Embryonic facial prominence (tissue), 1 donor: ENCODE data around the gene OTOG.

Experiments
- DNase-seq: peaks from one replicate; pipeline ENCODE4 v3.0.0-alpha.2; 2016; ENCODE audit errors: extremely low spot score

OTOG gene

DNA sequence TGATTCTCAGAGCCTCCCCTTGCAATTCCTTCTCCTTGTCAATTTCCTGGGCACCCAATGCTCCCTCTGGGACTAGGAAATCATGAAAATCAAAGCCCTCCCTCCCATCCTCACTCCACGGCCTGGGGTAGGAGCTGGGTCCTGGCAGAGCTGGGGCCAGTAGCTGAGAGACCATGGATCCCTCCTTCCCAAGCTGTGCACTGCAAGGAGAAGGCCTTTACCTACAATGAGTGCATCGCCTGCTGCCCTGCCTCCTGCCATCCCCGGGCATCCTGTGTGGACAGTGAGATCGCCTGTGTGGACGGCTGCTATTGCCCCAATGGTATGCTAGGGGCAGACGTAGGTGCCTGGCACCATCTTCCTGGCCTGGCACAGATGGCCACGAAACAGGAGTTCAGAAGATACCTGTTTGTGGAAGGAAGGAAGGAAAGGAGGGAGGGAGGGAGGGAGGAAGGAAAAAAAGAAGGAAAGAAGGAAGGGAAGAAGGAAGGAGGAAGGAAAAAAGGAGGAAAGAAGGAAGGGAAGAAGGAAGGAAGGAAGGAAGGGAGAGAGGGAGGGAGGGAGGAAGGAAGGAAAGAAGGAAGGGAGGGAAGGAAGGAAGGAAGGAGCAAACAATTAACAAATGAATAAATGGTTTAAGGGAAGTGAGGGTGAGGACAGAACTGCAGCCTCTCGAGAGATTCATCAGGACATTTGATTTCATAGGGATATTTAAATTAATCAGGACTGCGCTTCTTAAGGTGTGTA lies 12.5 kb downstream of the OTOG start:
- no peak for DNase-seq

DNA sequence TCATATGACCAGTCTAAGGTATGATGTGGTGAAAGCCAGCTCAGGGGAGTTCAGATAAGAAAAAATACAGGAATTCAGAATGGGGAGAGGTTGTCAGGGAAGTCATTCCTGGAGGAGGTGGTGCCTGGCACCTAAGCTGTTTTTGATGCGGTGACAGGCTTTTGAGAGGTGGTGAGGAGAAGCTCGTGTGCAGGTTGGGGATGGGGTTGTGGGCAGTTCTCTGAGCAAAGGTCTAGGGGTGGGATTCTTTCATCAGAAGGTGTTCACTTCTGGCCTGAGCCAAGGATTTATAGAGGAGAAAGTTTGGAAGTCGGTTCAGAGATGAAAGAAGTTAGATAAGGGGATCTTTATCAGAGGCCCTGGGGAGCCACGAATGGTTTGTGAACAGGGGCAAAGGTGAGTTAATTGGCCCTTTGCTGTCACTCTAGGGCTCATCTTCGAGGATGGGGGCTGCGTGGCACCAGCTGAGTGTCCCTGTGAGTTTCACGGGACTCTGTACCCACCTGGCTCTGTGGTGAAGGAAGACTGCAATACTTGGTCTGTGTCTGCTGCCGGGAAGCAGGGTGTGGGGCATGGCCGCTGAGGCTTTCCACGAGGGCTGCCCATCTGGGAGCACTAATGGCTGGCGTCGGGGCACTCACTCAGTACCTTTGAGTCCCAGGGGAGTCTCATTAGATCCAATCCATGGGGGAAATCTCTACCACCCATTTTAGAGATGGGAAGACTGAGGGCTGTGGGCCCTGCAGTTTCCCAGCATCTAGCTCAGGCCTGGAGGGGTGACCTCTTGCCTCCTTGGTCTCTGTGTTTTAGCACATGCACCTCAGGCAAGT lies 13.4 kb downstream of the OTOG start:
- no peak for DNase-seq

DNA sequence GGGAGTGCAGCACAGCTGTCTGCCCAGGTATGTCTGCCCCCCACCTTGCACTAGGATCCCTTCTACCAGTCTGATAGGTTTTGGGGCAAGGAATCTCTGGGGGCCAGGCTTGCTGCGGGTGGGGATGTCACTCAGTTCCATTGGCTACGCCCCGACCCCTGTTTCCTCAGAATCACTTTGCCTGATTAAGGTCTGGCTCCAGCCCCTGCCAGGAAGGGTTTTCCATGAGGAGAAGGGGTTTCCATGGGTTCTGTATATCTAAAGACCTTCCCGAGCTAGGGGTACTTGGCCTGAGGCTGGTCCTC lies 14.0 kb downstream of the OTOG start:
- DNase-seq = no peak

DNA sequence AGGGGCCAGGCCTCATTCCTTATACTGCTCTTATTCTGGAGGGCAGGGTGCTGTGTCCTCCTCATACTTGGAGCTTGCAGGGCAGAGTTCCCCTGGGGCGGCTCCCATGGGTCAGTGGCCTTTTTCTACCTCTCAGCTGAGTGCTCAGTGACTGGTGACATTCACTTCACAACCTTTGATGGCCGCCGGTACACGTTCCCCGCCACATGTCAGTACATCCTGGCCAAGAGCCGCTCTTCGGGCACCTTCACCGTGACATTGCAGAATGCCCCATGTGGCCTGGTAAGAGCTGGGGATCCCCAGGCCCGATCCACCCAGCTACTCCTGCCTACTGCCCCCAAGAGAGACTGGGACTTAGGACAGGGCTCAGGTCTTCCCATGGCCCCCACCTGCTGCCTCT lies 14.5 kb downstream of the OTOG start:
- no peak for DNase-seq

DNA sequence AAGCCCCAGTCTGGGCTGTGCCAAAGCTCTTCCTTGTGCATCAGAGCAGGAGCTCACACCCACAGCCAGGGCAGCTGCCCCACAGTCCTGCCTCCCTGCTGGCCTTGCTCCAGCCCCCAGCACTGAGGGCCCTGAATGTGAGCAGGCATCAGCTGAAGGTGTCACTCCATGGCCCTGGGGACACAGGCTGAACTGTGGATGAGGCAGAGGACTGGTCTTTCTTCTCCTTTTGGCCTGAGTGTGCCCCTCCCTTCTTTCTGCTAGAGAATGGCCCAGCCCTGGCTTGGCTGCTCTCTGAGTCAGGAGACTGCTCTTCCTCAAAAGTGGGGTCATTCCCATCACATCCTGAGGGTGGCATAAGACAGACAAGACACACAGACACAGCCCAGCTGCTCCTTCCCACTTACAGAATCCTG lies 16.2 kb downstream of the OTOG start:
- DNase-seq = no peak

DNA sequence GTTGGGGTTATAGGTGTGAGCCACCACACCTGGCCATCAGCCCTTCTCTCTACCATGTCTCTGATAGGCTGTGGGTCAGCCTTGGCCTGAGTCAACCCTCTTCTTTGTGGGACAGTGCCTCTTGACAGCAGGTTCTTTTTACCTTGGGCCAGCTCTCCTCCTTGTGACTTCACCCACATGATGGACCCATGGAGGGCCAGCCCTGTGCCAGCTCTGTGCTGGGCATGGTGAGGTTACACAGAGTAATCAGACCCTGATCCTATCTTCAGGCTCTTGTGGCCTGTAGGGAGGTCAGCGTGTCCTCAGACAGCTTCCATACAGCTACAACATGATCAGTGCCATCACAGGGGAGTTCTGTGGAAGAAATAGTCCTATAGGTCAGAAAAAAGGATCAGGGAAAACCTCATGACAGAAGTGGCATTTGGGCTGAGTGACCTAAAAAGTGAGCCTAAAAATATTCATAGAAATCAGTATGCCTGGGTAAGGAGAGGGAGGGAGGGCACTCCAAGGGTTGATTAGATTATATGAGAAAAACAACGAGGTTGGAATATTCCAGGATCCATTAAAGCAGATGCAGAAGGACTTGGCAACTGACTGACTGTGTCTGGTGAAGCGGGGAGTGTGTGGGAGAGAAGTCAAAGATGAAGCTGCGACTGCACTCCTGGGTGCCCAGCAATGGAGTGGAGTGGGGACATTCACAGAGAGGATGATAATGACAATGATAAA lies 17.1 kb downstream of the OTOG start:
- no peak for DNase-seq

DNA sequence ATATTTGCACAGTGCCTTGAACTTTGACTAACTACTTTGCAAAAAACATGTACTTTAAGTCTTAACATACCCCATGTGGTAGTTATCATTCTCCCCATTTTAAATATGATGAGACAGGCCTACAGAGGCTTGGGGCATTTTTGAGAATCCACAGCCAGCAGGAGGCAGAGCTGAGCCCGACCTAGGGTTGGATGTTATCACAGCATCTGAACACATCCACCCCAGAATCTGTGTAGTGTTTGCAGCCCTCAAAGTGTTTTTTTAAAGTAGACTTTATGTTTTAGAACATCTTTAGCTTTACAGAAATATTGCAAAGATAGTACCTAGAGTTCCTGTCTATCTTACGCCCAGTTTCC lies 17.6 kb downstream of the OTOG start:
- DNase-seq = no peak

DNA sequence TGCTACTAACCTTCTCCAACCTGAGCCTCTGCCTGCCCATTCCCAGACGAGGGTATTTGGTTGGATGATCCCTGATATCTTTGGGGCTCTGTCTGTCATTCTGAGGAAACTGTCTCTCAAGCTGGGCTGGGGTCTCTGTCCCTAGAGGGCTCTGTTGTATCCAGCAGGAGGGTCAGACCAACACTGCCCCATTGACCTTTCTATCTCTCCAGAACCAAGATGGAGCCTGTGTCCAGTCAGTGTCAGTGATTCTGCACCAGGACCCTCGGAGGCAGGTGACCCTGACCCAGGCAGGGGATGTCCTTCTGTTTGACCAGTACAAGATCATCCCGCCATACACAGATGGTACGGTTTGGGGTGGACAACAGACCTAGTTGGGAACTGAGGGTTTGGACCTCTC lies 21.9 kb downstream of the OTOG start:
- DNase-seq = no peak

DNA sequence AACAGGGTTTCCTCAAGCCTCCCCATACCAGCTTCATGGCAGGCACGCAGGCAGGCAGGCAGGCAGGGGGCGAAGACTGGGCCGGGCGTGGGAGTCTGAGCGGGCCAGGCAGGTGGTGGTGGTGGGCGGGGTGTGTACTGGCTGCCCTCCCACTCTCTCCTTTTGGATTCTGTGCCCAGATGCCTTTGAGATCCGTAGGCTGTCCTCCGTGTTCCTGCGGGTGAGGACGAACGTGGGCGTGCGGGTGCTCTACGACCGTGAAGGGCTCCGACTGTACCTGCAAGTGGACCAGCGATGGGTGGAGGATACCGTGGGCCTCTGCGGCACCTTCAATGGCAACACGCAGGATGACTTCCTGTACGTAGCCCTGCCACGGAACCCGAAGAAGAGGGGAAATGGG lies 23.0 kb downstream of the OTOG start:
- DNase-seq = no peak

DNA sequence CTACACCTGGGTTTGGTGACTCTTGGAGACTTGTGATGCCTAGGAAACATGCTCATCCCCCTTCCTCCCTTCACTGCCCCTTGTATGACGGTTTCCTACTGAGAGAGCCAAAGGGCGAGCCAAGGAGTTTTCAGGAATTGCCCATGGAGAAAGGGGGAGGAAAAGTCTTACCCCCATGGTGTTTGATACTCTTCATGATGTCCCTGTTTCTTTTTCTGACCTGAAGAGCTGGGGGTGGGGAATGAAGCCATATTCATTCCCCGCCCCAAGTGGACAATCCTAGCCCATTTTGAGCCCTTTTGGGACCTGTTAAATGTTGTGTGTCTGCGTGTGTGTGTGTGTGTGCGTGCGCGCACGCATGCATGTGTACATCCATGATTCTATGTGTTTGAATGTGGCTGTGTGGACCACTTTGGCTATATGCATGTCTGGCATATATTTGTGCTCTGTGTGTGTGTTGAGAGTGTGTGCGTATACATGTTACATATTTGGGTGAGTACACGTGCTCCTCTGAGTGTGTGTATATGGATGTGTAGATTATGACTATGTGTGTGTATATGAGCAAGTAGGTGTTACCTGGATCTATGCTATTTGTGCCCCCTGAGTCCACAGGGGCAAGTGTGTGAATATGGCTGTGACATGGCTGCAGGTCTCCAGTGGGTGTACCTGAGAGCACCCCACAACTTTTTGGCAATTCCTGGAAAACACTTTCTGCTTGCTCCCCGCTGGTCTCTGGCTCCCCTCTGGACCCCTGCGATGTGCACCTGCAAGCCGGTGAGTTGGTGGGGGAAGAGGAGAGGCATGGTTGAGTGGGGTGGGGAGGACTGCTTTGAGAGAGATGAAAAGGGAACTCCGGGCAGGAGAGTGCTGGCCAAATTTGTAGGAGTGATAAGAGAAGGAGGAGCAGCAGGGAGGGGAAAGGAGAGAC lies 24.6 kb downstream of the OTOG start:
- DNase-seq = no peak

DNA sequence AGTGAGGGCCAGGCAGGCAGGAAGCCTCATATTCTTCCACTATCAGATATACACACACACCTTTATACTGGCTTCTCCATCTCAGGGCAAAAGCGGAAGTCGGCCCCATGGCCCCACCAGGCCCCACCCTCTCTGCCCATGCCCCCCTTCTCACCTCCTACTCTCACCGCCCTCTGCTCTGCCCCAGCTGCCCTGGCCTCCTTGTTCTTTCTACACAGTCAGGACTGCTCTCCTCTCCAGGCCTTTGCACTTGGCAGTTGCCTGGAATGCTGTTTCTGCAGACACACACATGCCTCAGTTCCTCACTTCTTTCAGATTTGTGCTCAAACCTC lies 25.3 kb downstream of the OTOG start:
- DNase-seq = no peak

DNA sequence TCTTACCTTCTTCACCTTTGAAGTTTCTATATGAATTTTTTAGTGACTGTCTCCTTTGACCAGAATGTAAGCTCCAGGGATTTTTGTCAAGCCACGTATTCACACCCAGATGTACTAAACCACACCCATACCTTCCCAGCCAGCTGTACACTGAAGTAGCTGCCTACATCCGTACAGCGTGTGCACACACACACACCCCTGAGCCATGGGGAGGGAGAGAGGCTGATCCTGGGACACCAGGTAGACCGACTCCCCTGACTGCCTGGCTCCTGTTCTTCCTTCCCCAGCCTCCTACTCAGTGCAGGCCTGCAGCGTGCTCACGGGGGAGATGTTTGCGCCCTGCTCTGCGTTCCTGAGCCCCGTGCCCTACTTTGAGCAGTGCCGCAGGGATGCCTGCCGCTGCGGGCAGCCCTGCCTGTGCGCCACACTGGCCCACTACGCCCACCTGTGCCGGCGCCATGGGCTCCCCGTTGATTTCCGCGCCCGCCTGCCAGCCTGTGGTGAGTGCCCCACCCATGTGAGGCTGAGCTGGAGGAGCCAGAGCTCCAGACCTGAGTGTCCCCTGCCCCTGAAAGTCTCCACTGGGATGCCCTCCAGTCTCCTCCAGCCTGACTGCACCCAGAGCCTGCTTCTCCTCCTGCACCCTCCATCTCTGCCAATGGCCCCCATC lies 25.9 kb downstream of the OTOG start:
- no peak for DNase-seq

DNA sequence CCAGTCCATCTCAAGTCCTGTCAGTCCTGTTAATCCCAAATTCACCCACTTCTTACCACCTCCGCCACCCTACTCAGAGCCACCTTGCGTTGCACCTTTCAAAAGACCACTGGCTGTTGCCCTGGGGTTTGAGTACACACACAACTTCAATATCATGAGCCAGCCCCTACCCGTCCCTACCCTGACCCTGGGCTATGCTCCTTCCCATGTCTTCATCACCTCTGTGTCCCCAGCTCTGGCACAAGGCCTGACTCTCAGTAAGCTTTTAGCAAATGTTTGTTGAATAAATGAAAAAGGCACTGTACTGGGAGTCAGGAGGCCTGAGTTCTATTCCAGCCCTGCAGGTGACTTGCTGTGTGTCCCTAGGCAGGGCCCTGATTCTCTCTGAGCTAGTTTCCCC lies 26.5 kb downstream of the OTOG start:
- DNase-seq = no peak

DNA sequence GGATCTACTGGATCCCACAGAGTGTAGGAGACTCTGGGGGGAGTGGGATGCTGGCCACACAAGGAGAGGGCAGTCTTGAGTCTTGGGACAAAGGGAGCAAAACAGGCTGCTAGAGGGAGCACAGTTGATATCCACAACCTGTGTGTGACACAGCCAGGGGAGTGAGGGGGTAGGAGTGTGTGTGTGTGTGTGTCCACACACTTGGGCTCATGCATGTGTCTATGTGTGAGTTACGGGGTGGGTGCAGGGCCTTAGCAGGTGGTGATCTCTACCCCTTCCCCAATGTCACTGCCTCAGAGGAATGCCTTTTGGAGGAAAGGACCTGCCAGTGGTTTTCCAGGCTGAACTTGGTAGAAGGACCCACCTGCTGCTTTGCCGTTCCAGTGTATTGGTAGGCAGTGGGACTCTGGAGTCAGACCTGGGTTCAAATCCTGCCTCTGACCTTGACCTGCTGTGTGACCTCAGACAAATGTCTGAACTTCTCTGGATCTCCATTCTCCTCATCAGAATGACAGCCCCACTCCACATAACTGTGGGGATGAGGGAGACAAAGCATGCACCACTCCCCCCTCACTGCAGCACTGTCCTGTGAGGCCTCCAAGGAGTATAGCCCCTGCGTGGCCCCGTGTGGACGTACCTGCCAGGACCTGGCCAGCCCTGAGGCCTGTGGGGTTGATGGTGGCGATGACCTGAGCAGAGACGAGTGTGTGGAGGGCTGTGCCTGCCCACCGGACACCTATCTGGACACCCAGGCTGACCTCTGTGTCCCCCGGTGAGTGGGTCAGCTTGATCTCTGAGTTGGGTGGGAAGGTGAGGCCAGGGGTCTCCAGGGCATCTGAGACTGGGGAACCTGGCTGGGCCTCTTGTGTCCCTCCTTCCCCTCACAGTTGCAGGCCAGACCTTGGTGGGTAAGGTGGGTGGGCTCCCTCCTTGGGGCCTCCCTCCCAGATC lies 27.4 kb downstream of the OTOG start:
- DNase-seq = no peak

DNA sequence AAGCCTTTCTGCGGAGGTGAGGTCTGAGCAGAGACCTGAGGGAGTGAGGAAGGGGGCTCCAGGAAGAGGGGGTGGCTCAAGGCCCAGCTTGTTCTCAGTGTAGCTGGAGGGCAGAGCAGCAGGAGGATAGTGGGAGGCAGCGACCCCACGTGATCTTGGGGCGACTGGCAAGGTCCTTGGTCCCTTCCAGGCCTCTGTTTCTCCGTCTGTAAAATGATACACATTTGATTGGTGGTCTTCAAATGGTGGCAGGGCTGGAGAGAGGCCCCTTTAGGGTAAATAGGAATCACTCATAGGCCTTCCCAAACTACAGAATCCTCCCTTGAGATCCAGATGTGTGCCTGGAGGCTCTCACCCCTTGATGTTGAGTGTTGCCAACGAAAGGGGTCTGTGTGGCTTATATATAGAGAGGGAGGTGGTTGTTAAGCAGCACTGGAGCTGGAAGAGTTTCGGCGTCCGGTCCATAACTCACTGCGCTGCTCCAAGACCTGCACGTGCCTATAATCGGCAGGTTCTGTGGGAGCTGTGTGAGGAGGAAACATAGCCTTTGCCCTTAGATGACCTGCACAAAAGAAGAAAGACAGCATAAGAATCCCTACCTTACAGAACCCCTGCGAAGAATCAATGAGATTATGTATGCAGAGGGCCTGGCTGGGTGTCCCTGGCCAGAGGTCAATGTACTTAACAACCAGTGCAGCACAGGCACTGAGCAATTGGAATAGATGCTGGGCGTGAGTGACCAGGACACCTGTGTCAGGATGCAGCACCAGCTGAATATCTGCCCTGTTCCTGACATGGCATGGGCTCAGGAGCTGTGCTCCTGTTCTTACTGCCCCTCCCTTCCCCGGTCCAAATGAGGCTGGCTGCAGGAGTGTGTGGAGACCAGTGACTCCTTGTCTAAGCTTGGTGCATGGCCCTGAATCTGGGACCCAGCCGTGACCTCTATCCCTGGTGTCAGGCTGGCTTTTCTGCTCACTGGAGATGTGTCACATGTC lies 28.7 kb downstream of the OTOG start:
- no peak for DNase-seq

DNA sequence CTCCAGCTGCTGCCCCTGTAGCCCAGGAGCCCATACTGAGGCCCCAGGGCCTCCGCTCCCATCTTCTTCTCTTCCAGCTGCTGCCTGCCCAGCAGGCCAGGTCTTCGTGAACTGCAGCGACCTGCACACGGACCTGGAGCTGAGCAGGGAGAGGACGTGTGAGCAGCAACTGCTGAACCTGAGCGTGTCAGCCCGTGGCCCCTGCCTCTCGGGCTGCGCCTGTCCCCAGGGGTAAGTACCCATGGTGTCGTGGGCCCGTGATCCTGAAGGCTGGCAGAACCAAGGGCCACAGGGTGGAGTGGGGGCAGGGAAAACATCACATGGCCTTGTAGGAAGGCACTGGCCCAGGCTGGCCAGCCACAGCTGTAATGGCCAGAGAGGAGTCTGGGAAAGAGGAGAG lies 31.2 kb downstream of the OTOG start:
- DNase-seq = no peak

DNA sequence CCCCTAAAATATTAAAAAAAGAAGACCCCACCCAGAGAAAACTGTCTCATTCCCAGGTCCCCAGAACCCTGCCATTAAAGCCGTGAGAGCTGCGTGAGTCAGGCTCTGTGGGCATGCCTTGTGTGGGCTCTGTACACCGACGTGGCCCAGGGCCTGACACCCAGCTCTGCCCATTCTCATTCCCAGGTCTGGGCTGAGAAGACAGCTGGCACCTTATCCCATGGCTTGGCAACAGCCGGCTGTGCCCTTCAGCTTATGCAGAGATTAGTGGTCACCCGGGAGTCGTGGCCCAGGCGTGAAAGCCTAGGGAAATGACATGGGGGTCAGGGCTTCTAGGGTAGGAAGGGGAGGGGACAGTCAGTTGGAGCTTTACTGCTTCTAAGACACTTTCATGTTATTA lies 31.9 kb downstream of the OTOG start:
- no peak for DNase-seq

DNA sequence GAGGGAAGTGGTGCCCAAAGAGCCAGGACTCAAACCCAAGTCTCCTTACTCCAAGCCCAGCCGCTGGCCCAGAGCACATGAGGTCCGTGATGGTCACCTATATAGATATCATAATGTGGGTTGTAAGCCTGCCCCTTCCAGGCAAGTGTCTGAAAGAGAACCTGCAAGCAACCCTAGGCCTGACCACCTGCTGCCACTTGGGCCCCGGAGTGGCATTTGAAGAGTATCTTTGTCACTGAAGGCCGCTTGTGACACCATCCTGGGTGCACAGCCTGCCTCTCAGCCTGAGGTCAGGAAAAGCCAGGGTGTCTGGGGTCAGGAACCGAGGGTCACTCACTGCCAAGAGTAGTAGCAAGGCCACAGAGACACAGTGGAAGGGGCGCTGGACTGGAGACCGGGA lies 32.4 kb downstream of the OTOG start:
- DNase-seq = no peak

DNA sequence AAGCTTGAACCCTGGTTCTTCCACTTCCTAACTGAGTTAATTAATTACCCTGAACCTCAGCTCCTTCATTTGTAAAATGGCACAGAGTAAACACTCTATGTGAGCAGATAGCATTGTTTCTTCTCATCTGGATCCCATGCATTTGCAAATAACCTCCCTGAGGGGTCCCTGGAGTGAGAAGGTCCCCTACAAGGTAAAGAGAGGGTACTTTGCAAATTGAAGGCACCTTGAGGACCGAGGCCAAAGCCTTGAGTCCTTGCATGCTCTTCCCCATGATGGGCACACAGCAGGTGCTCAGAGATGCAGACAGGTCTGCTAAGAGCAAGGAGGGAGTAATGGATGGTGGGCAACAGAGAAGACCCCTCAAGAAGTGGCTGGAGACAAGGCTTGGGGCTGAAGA lies 33.2 kb downstream of the OTOG start:
- no peak for DNase-seq
